GM23338 (cell line): Measurements from ENCODE around the gene TINAG. TPM values are rescaled to one million over a fixed set of nuclear protein-coding genes. Genes with fewer than 3 reads are reported as not detected.

Experiments used
- ATAC-seq: fragments of 200-7000 bp; cut with Tn5 transposase; 3 replicates; pipeline ENCODE4 v1.9.1; 2020
- DNase-seq: peaks from one replicate; pipeline ENCODE4 v3.0.0-alpha.2; 2015; ENCODE audit warnings: low spot score
- H2AFZ ChIP-seq: fragments of 200-600 bp; sonication (generic); 2 replicates; pipeline ENCODE4 v1.8.0; 2016; ENCODE audit warnings: antibody characterized with exemption, mild to moderate bottlenecking, moderate library complexity
- H3F3A ChIP-seq: fragments of 200-600 bp; sonication (generic); replicated peaks from 2 replicates; pipeline ENCODE4 v1.8.0; 2017; ENCODE audit warnings: antibody characterized with exemption, mixed run types, low read depth
- H3K27ac ChIP-seq: fragments of 200-600 bp; sonication (generic); 2 replicates; pipeline ENCODE4 v1.6.1; 2016; ENCODE audit warnings: low read depth
- H3K27me3 ChIP-seq: fragments of 200-600 bp; sonication (generic); 2 replicates; pipeline ENCODE4 v1.8.0; 2016; ENCODE audit warnings: mild to moderate bottlenecking, mixed run types, moderate library complexity; ENCODE audit not compliant: insufficient read depth
- H3K36me3 ChIP-seq: fragments of 200-600 bp; sonication (generic); 2 replicates; pipeline ENCODE4 v1.8.0; 2016; ENCODE audit warnings: mild to moderate bottlenecking; ENCODE audit not compliant: insufficient read depth
- H3K4me1 ChIP-seq: fragments of 200-600 bp; sonication (generic); 2 replicates; pipeline ENCODE4 v1.8.0; 2016; ENCODE audit warnings: mild to moderate bottlenecking, moderate library complexity; ENCODE audit not compliant: insufficient read depth
- H3K4me2 ChIP-seq: fragments of 200-600 bp; sonication (generic); 2 replicates; pipeline ENCODE4 v1.7.1; 2017; ENCODE audit warnings: mixed run types
- H3K4me3 ChIP-seq: fragments of 200-600 bp; sonication (generic); 2 replicates; pipeline ENCODE4 v1.6.1; 2016; ENCODE audit warnings: mixed run types
- H3K79me2 ChIP-seq: fragments of 200-600 bp; sonication (generic); replicated peaks from 2 replicates; pipeline ENCODE4 v1.8.0; 2017; ENCODE audit warnings: mild to moderate bottlenecking; ENCODE audit not compliant: insufficient read depth
- H3K9me2 ChIP-seq: fragments of 200-600 bp; sonication (generic); 2 replicates; pipeline ENCODE4 v1.8.0; 2017; ENCODE audit not compliant: insufficient read depth
- H4K20me1 ChIP-seq: fragments of 200-600 bp; sonication (generic); replicated peaks from 2 replicates; pipeline ENCODE4 v1.8.0; 2017; ENCODE audit warnings: mild to moderate bottlenecking; ENCODE audit not compliant: insufficient read depth
- H3K27ac Mint-ChIP-seq: 2 replicates; pipeline ENCODE4 v1.8.0; 2020; ENCODE audit warnings: inconsistent platforms, mild to moderate bottlenecking, moderate library complexity, mixed read lengths
- H3K27me3 Mint-ChIP-seq: 3 replicates; pipeline ENCODE4 v1.8.0; 2022; ENCODE audit warnings: low read depth, mild to moderate bottlenecking, moderate library complexity, mixed read lengths, inconsistent platforms; ENCODE audit not compliant: insufficient read depth, poor library complexity
- H3K36me3 Mint-ChIP-seq: 3 replicates; pipeline ENCODE4 v1.8.0; 2021; ENCODE audit warnings: low read depth, mild to moderate bottlenecking, inconsistent platforms, moderate library complexity, mixed read lengths
- H3K4me1 Mint-ChIP-seq: 3 replicates; pipeline ENCODE4 v1.8.0; 2020; ENCODE audit warnings: mild to moderate bottlenecking, inconsistent platforms, mixed read lengths
- H3K4me3 Mint-ChIP-seq: 3 replicates; pipeline ENCODE4 v1.8.0; 2021; ENCODE audit warnings: moderate library complexity, mild to moderate bottlenecking, inconsistent platforms, mixed read lengths
- H3K9me3 Mint-ChIP-seq: 3 replicates; pipeline ENCODE4 v1.8.0; 2020; ENCODE audit warnings: moderate library complexity, mild to moderate bottlenecking, inconsistent platforms, mixed read lengths
- EZH2 ChIP-seq: fragments of 200-600 bp; sonication (generic); IDR thresholded peaks from one replicate; pipeline ENCODE4 v1.8.0; 2017; ENCODE audit warnings: antibody characterized with exemption, mild to moderate bottlenecking, low read depth; ENCODE audit not compliant: unreplicated experiment
- JUNB ChIP-seq: IDR thresholded peaks from one replicate; pipeline ENCODE4 v1.6.1; 2016; ENCODE audit warnings: antibody characterized with exemption; ENCODE audit not compliant: unreplicated experiment
- POLR2AphosphoS5 ChIP-seq: IDR thresholded peaks from 2 replicates; pipeline ENCODE4 v1.6.1; 2016; ENCODE audit warnings: antibody characterized with exemption, low read depth
- REST ChIP-seq: IDR thresholded peaks from one replicate; pipeline ENCODE4 v1.6.1; 2018; ENCODE audit warnings: antibody characterized with exemption; ENCODE audit not compliant: unreplicated experiment
- ZNF331 ChIP-seq: fragments of 250-450 bp; sonication (Bioruptor Pico); IDR thresholded peaks from 2 replicates; pipeline ENCODE4 v1.5.0; 2020; ENCODE audit warnings: low read depth, mild to moderate bottlenecking, moderate library complexity
- ZNF462 ChIP-seq: fragments of 250-450 bp; sonication (Bioruptor Pico); IDR thresholded peaks from 2 replicates; pipeline ENCODE4 v1.5.0; 2020; ENCODE audit warnings: mild to moderate bottlenecking, moderate library complexity
- polyA plus RNA-seq: library from polyadenylated mRNA; unstranded; fragments of >200 nt; fragmentation: Nextera tagmentation; extraction: Ambion mirVana; gene quantifications from 2 replicates; pipeline ENCODE4 v1.2.1, GENCODE V29; 2016
- total RNA-seq: library from RNA; depleted of rRNA; stranded (reverse); fragments of >200 nt; shearing (Covaris generic); gene quantifications from 2 replicates; pipeline ENCODE4 v1.2.3, GENCODE V29; 2014

Gene TINAG
- total and polyA plus RNA-seq, 2 experiments from 2014 or later = not detected

- no peak for TF ChIP-seq ZNF462
Measured at GRCh38 chr6:54354608-54355007, 46.4 kb downstream of the TINAG start (continued).

GRCh38 chr6:54357141-54357540 is 48.9 kb downstream of the TINAG start:
- H3K4me3 Mint-ChIP-seq = no peak overlapping the region
- Histone ChIP-seq H3K27ac (no peak overlapping the region), H3K36me3 (no peaks in the 10 kb centered on the region), H4K20me1 (no peaks in the 10 kb centered on the region), H2AFZ (no peak overlapping the region), H3K27me3 (no peaks in the 10 kb centered on the region), H3K79me2 (no peaks in the 10 kb centered on the region), H3K4me1 (no peaks in the 10 kb centered on the region), H3F3A (no peaks in the 10 kb centered on the region), H3K4me3 (no peak overlapping the region), H3K4me2 (no peak overlapping the region), H3K9me2 (peaks cover 5% of the 10 kb centered on the region; the same call in 1 of the 2 replicates)
- no peaks in the 10 kb centered on the region for H3K27me3 Mint-ChIP-seq
- ATAC-seq (no peak), DNase-seq (no peak)
- no peaks in the 10 kb centered on the region for H3K4me1 Mint-ChIP-seq
- H3K9me3 Mint-ChIP-seq = no peaks in the 10 kb centered on the region
- no peaks in the 10 kb centered on the region for H3K36me3 Mint-ChIP-seq
- no peak overlapping the region for H3K27ac Mint-ChIP-seq
- no peak for TF ChIP-seq ZNF462
- no peak for TF ChIP-seq REST
- no peak for TF ChIP-seq EZH2
- TF ChIP-seq JUNB = no peak
- no peak for TF ChIP-seq POLR2AphosphoS5
- no peak for TF ChIP-seq ZNF331 (CRISPR knock-in tag)
